Fibroblast of villous mesenchyme (primary cell): ENCODE results near the gene CCDC191. TPM values are rescaled to one million over a fixed set of nuclear protein-coding genes. Genes with fewer than 3 reads are reported as not detected.

Source experiments
- DNase-seq: peaks from one replicate; pipeline ENCODE4 v3.0.0-alpha.2; 2010; ENCODE audit warnings: low read depth
- H3K4me3 ChIP-seq: 2 replicates; pipeline ENCODE4 v1.5.1; 2011; ENCODE audit warnings: low read depth, mild to moderate bottlenecking, low read length
- CTCF ChIP-seq: IDR thresholded peaks from 2 replicates; pipeline ENCODE4 v1.5.1; 2012; ENCODE audit warnings: low read depth, mild to moderate bottlenecking, low read length; ENCODE audit not compliant: insufficient read depth
- total RNA-seq: library from RNA; depleted of rRNA; stranded (reverse); fragments of >200 nt; gene quantifications from 2 replicates; pipeline ENCODE4 v1.2.3, GENCODE V29; 2012

Gene CCDC191
- total RNA-seq, 1 donor = 1.7 TPM

GRCh38 chr3:114034787-114035545 lies 21.4 kb downstream of the CCDC191 start:
- no peak for DNase-seq
- no peak overlapping the region for H3K4me3 ChIP-seq
- TF ChIP-seq CTCF = no peak

- no peak for DNase-seq
- no peak overlapping the region for H3K4me3 ChIP-seq
- TF ChIP-seq CTCF = no peak
Observed at GRCh38 chr3:114034211-114034610, 22.1 kb downstream of the CCDC191 start.

- DNase-seq = no peak
- H3K4me3 ChIP-seq = no peak overlapping the region
- TF ChIP-seq CTCF = no peak
Observed at GRCh38 chr3:114033721-114034120, 22.6 kb downstream of the CCDC191 start.

- no peak for TF ChIP-seq CTCF
- no peak for DNase-seq
- H3K4me3 ChIP-seq = no peak overlapping the region
Observed at GRCh38 chr3:114026331-114026730, 30.0 kb downstream of the CCDC191 start.

- H3K4me3 ChIP-seq = no peak overlapping the region
- TF ChIP-seq CTCF = no peak
- DNase-seq = no peak
Observed at GRCh38 chr3:114025451-114025850, 30.9 kb downstream of the CCDC191 start.

GRCh38 chr3:114022145-114022802 lies 34.1 kb downstream of the CCDC191 start:
- TF ChIP-seq CTCF = no peak
- peak; percentile 29 for DNase-seq
- H3K4me3 ChIP-seq = no peak overlapping the region
